H1 (cell line): ENCODE results near the gene GALNT17. TPM values are rescaled to one million over a fixed set of nuclear protein-coding genes. Genes with fewer than 3 reads are reported as not detected.

Experiments
- CTCF ChIA-PET: fragments of 300-600 bp; sonication (Branson Sonifier 250); formaldehyde crosslinking; loops from one replicate; lab custom pipeline; 2021; ENCODE audit not compliant: partially characterized antibody; lab: Charles Lee
- POLR2A ChIA-PET: fragments of 300-600 bp; sonication (Branson Sonifier 250); formaldehyde crosslinking; loops from one replicate; lab custom pipeline; 2021; ENCODE audit warnings: inconsistent platforms; ENCODE audit not compliant: partially characterized antibody; lab: Charles Lee
- DNase-seq, 2 experiments: peaks; one replicate each; pipeline versions ENCODE4 v3.0.0 to v3.0.0-alpha.2; 2010 to 2022; ENCODE audit warnings: low spot score in 2 of 2, low read depth in 1 of 2, mixed read lengths in 1 of 2
- FAIRE-seq: peaks from 2 replicates; lab custom pipeline; 2011; peaks lifted over from hg19 to GRCh38; lab: Jason Lieb, UNC
- H2AFZ ChIP-seq: 2 replicates; pipeline ENCODE4 v1.8.1; 2012; ENCODE audit warnings: low read length, inconsistent platforms
- H2AK5ac ChIP-seq: 2 replicates; pipeline ENCODE4 v1.6.1; 2013; ENCODE audit warnings: low read depth, low read length
- H2BK120ac ChIP-seq: replicated peaks from 2 replicates; pipeline ENCODE3; 2013; ENCODE audit warnings: low read depth, low read length, inconsistent platforms
- H2BK12ac ChIP-seq: 2 replicates; pipeline ENCODE4 v1.6.1; 2013; ENCODE audit warnings: low read depth, low read length
- H2BK15ac ChIP-seq: 2 replicates; pipeline ENCODE4 v1.6.1; 2013; ENCODE audit warnings: low read length
- H2BK20ac ChIP-seq: 2 replicates; pipeline ENCODE4 v1.6.1; 2013; ENCODE audit warnings: low read length
- H2BK5ac ChIP-seq: 2 replicates; pipeline ENCODE4 v1.6.1; 2013; ENCODE audit warnings: low read depth, low read length
- H3K14ac ChIP-seq: 2 replicates; pipeline ENCODE4 v1.6.1; 2013; ENCODE audit warnings: inconsistent platforms; ENCODE audit not compliant: insufficient read length
- H3K18ac ChIP-seq: 2 replicates; pipeline ENCODE4 v1.6.1; 2013; ENCODE audit warnings: low read length; ENCODE audit errors: extremely low read depth
- H3K23ac ChIP-seq: 2 replicates; pipeline ENCODE4 v1.6.1; 2013; ENCODE audit warnings: inconsistent platforms; ENCODE audit not compliant: insufficient read length
- H3K23me2 ChIP-seq: 2 replicates; pipeline ENCODE4 v1.6.1; 2013; ENCODE audit warnings: low read depth, low read length
- H3K27ac ChIP-seq: 2 replicates; pipeline ENCODE4 v1.6.1; 2011; ENCODE audit warnings: low read depth, low read length, inconsistent platforms
- H3K27me3 ChIP-seq, 4 experiments: replicated peaks in 1 of 4; 1 replicate in 1 of 4; 2 replicates in 3 of 4; pipeline versions ENCODE4 v1.6.1 to v1.8.1; 2011 to 2013; ENCODE audit warnings: low read length in 3 of 4, mild to moderate bottlenecking in 3 of 4, inconsistent platforms in 2 of 4, mixed read lengths in 2 of 4, moderate library complexity in 1 of 4; ENCODE audit not compliant: control insufficient read depth in 3 of 4, insufficient read depth in 3 of 4; ENCODE audit errors: extremely low read depth in 1 of 4
- H3K36me3 ChIP-seq, 4 experiments: 2 replicates each; pipeline versions ENCODE4 v1.6.1 to v1.8.1; 2011 to 2013; ENCODE audit warnings: mild to moderate bottlenecking in 4 of 4, low read length in 3 of 4, moderate library complexity in 2 of 4, control low read depth in 1 of 4, inconsistent platforms in 1 of 4; ENCODE audit not compliant: insufficient read depth in 4 of 4, control insufficient read depth in 2 of 4
- H3K4ac ChIP-seq: replicated peaks from 2 replicates; pipeline ENCODE3; 2013; ENCODE audit warnings: low read length, low read depth, mixed read lengths, inconsistent platforms; ENCODE audit not compliant: insufficient read length
- H3K4me1 ChIP-seq, 4 experiments: replicated peaks in 1 of 4; 1 replicate in 1 of 4; 2 replicates in 3 of 4; pipeline versions ENCODE4 v1.6.1 to v1.8.1; 2011 to 2013; ENCODE audit warnings: low read length in 3 of 4, inconsistent platforms in 2 of 4, mixed read lengths in 1 of 4; ENCODE audit not compliant: insufficient read depth in 4 of 4, control insufficient read depth in 3 of 4
- H3K4me2 ChIP-seq, 2 experiments: 2 replicates each; pipeline versions ENCODE4 v1.6.1 to v1.8.1; 2011 to 2013; ENCODE audit warnings: low read depth in 2 of 2, low read length in 2 of 2, control low read depth in 1 of 2, inconsistent platforms in 1 of 2, mild to moderate bottlenecking in 1 of 2; ENCODE audit not compliant: insufficient read depth in 1 of 2
- H3K4me3 ChIP-seq, 4 experiments: fragments of 200-600, 300-600 bp in 1 of 4; sonication (generic), shearing (Covaris generic), sonication (Bioruptor Twin) in 1 of 4; 2 replicates each; pipeline versions ENCODE4 v1.5.1 to v1.8.1; 2011 to 2016; ENCODE audit warnings: low read length in 4 of 4, low read depth in 3 of 4, control low read depth in 2 of 4, inconsistent platforms in 2 of 4, mild to moderate bottlenecking in 2 of 4, mixed read lengths in 1 of 4, moderate library complexity in 1 of 4; ENCODE audit not compliant: insufficient read depth in 2 of 4; ENCODE audit errors: extremely low read depth in 1 of 4
- H3K56ac ChIP-seq: replicated peaks from 2 replicates; pipeline ENCODE3; 2013; ENCODE audit warnings: low read depth, mild to moderate bottlenecking, mixed read lengths, low read length, inconsistent platforms; ENCODE audit not compliant: insufficient read length
- H3K79me1 ChIP-seq: 2 replicates; pipeline ENCODE4 v1.6.1; 2013; ENCODE audit warnings: low read depth, low read length, control low read depth
- H3K79me2 ChIP-seq, 2 experiments: 2 replicates each; pipeline versions ENCODE4 v1.6.1 to v1.8.1; 2012 to 2013; ENCODE audit warnings: low read length in 2 of 2, mild to moderate bottlenecking in 2 of 2, inconsistent platforms in 1 of 2; ENCODE audit not compliant: insufficient read depth in 2 of 2, control insufficient read depth in 1 of 2
- H3K9ac ChIP-seq, 4 experiments: replicated peaks in 1 of 4; 1 replicate in 1 of 4; 2 replicates in 3 of 4; pipeline versions ENCODE4 v1.6.1 to v1.8.1; 2011 to 2013; ENCODE audit warnings: low read depth in 3 of 4, low read length in 3 of 4, control low read depth in 2 of 4, mild to moderate bottlenecking in 2 of 4, moderate library complexity in 2 of 4, inconsistent platforms in 1 of 4; ENCODE audit errors: extremely low read depth in 1 of 4
- H3K9me3 ChIP-seq, 2 experiments: 2 replicates each; pipeline versions ENCODE4 v1.6.1 to v1.8.1; 2012 to 2013; ENCODE audit warnings: mild to moderate bottlenecking in 2 of 2, moderate library complexity in 2 of 2, control low read depth in 1 of 2, inconsistent platforms in 1 of 2, low read depth in 1 of 2, low read length in 1 of 2, mixed read lengths in 1 of 2; ENCODE audit not compliant: insufficient read depth in 2 of 2
- H4K20me1 ChIP-seq, 2 experiments: replicated peaks in 1 of 2; 2 replicates each; pipeline versions ENCODE3 to v1.8.1; 2011 to 2013; ENCODE audit warnings: inconsistent platforms in 2 of 2, low read length in 2 of 2, mild to moderate bottlenecking in 1 of 2; ENCODE audit not compliant: insufficient read depth in 2 of 2, control insufficient read depth in 1 of 2
- H4K5ac ChIP-seq: 2 replicates; pipeline ENCODE4 v1.6.1; 2013; ENCODE audit warnings: low read length, low read depth, mixed read lengths, inconsistent platforms; ENCODE audit not compliant: insufficient read length
- H4K8ac ChIP-seq: 2 replicates; pipeline ENCODE4 v1.8.0; 2013; ENCODE audit warnings: mild to moderate bottlenecking, moderate library complexity, low read length, inconsistent platforms; ENCODE audit not compliant: insufficient read depth; ENCODE audit errors: extremely low read depth
- H4K91ac ChIP-seq: replicated peaks from 2 replicates; pipeline ENCODE3; 2013; ENCODE audit warnings: low read length, mixed read lengths, inconsistent platforms; ENCODE audit not compliant: insufficient read length
- ASH2L ChIP-seq: fragments of 200-600, 300-600 bp; sonication (generic); IDR thresholded peaks from one replicate; pipeline ENCODE4 v1.7.1; 2017; ENCODE audit warnings: low read length
- CEBPB ChIP-seq: IDR thresholded peaks from 2 replicates; pipeline ENCODE4 v1.6.1; 2012; ENCODE audit warnings: low read depth, low read length
- HDAC6 ChIP-seq: IDR thresholded peaks from one replicate; pipeline ENCODE4 v1.7.1; 2012; ENCODE audit warnings: low read depth, mild to moderate bottlenecking, inconsistent platforms, low read length, moderate library complexity
- KDM1A ChIP-seq: fragments of 200-600, 300-600 bp; sonication (generic); IDR thresholded peaks from 2 replicates; pipeline ENCODE4 v1.7.1; 2016; ENCODE audit warnings: mild to moderate bottlenecking, low read length, borderline replicate concordance
- NANOG ChIP-seq: IDR thresholded peaks from 2 replicates; pipeline ENCODE4 v1.6.1; 2011; ENCODE audit warnings: low read length, low read depth, mild to moderate bottlenecking, inconsistent platforms; ENCODE audit not compliant: insufficient read depth, poor library complexity, severe bottlenecking
- SP4 ChIP-seq: IDR thresholded peaks from 2 replicates; pipeline ENCODE4 v1.6.1; 2012; ENCODE audit warnings: low read length, inconsistent platforms
- WGBS, 2 experiments: shearing (Covaris generic) in 1 of 2; methylation state at CpG; one replicate each; pipeline versions ENCODE4 v1.1.6 to v1.1.7; 2013 to 2015; ENCODE audit warnings: low lambda C conversion rate in 2 of 2, mixed read lengths in 2 of 2, inconsistent platforms in 1 of 2, low coverage in 1 of 2, missing lambda C conversion rate in 1 of 2; ENCODE audit not compliant: insufficient replicate concordance in 2 of 2, insufficient coverage in 1 of 2, insufficient read length in 1 of 2; ENCODE audit errors: extremely low coverage in 1 of 2, missing lambda C conversion rate in 1 of 2; 5-methylcytosine and 5-hydroxymethylcytosine counted together
- polyA plus RNA-seq, 7 experiments: library from polyadenylated mRNA; depleted of rRNA in 3 of 7; stranded (reverse) in 5 of 7; unstranded in 2 of 7; fragments of >200 nt in 5 of 7; fragments of 200-250 nt in 2 of 7; gene quantifications; 1 replicate in 5 of 7; 2 replicates in 1 of 7; 4 replicates in 1 of 7; pipeline versions ENCODE4 v1.2.1 to v1.2.3, GENCODE V29; 2011 to 2013; ENCODE audit warnings: missing spikeins in 2 of 7, mixed read lengths in 2 of 7
- total RNA-seq: library from RNA; stranded (reverse); fragmentation: NEBNext Ultra II Directional; extraction: Animal tissue kit (Norgen Biotek cat#: 25700); gene quantifications from 2 replicates; pipeline ENCODE4 v1.2.1, GENCODE V29; 2021
- TF ChIP-seq, protein P1 (sequence below): IDR thresholded peaks from 2 replicates; pipeline ENCODE4 v1.6.1; 2011; ENCODE audit warnings: low read depth, mild to moderate bottlenecking, low read length; ENCODE audit not compliant: insufficient read depth
- TF ChIP-seq, protein P2 (sequence below), 3 experiments: IDR thresholded peaks; 1 replicate in 2 of 3; 2 replicates in 1 of 3; pipeline versions ENCODE4 v1.5.1 to v1.6.1; 2011; ENCODE audit warnings: low read length in 3 of 3, mild to moderate bottlenecking in 3 of 3, inconsistent platforms in 2 of 3, low read depth in 1 of 3, moderate library complexity in 1 of 3; ENCODE audit not compliant: insufficient read depth in 1 of 3; ENCODE audit errors: control extremely low read depth in 1 of 3
- TF ChIP-seq, protein P3 (sequence below): IDR thresholded peaks from 2 replicates; pipeline ENCODE4 v1.6.1; 2012; ENCODE audit warnings: low read length, inconsistent platforms

The GALNT17 gene
- total and polyA plus RNA-seq, 2 of the 8 experiments (the other 6 are each of a cell fraction or from before 2014, with no cell fraction given): 37.7 to 47.0 TPM

DNA sequence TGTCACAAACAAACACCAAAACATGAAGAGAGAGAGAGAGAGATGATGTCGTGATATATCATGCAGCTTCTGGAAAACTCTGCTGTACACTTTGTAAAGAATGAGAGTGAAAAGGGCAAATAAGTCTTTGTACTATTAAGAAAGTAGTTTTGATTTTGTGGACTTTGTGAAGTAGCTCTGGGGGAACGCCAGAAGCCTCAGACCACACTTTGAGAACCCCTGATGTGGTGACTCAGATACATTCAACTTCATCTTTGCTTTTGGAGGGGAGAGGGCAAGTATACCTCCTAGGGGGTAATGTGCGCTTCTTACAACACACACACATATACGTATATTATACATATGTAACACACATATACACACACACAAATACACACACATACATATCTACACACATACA, 84.3 kb downstream of the GALNT17 start:
- no peak overlapping the region for H2AK5ac ChIP-seq
- no peaks in the 10 kb centered on the region; a peak in 1 of 8 replicates for H3K36me3 ChIP-seq
- H2BK120ac ChIP-seq: no peak overlapping the region
- no peak overlapping the region for H2BK15ac ChIP-seq
- FAIRE-seq (no peak), DNase-seq (no peak)
- H4K91ac ChIP-seq: no peak overlapping the region
- H3K23ac ChIP-seq: no peak overlapping the region
- POLR2A ChIA-PET: no interaction called here
- peaks cover 5 to 7% of the 10 kb centered on the region in 2 experiments; a peak in 2 of 4 replicates for H3K9me3 ChIP-seq
- no peak overlapping the region for H2BK5ac ChIP-seq
- no peak overlapping the region for H4K8ac ChIP-seq
- H3K79me2 ChIP-seq: peaks cover 4 to 93% of the 10 kb centered on the region in 2 experiments
- H4K20me1 ChIP-seq: peaks cover 0 to 2% of the 10 kb centered on the region in 2 experiments
- H3K79me1 ChIP-seq: peaks cover 5% of the 10 kb centered on the region; the same call in 1 of the 2 replicates
- no peak overlapping the region for H3K27ac ChIP-seq
- no peak overlapping the region for H2BK20ac ChIP-seq
- no peak overlapping the region for H3K18ac ChIP-seq
- no peak overlapping the region for H2AFZ ChIP-seq
- no peaks in the 10 kb centered on the region for H3K27me3 ChIP-seq
- CTCF ChIA-PET: no interaction called here
- H3K56ac ChIP-seq: no peak overlapping the region
- no peaks in the 10 kb centered on the region for H3K23me2 ChIP-seq
- H3K4me2 ChIP-seq: no peak overlapping the region
- 95% methylated on average over 4 of the region's 4 CpGs; no CpG with 5 or more reads in 1 of the 2 experiments for WGBS, 2 experiments
- no peak overlapping the region for H3K14ac ChIP-seq
- H3K4me3 ChIP-seq: no peak overlapping the region
- H4K5ac ChIP-seq: no peak overlapping the region
- no peak overlapping the region for H2BK12ac ChIP-seq
- no peak overlapping the region for H3K9ac ChIP-seq
- no peaks in the 10 kb centered on the region for H3K4me1 ChIP-seq
- H3K4ac ChIP-seq: no peak overlapping the region
- no peak for TF ChIP-seq HDAC6
- TF ChIP-seq, protein P1, sequence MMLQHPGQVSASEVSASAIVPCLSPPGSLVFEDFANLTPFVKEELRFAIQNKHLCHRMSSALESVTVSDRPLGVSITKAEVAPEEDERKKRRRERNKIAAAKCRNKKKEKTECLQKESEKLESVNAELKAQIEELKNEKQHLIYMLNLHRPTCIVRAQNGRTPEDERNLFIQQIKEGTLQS: no peak
- TF ChIP-seq NANOG: no peak
- no peak for TF ChIP-seq ASH2L
- no peak for TF ChIP-seq CEBPB
- TF ChIP-seq, protein P2, sequence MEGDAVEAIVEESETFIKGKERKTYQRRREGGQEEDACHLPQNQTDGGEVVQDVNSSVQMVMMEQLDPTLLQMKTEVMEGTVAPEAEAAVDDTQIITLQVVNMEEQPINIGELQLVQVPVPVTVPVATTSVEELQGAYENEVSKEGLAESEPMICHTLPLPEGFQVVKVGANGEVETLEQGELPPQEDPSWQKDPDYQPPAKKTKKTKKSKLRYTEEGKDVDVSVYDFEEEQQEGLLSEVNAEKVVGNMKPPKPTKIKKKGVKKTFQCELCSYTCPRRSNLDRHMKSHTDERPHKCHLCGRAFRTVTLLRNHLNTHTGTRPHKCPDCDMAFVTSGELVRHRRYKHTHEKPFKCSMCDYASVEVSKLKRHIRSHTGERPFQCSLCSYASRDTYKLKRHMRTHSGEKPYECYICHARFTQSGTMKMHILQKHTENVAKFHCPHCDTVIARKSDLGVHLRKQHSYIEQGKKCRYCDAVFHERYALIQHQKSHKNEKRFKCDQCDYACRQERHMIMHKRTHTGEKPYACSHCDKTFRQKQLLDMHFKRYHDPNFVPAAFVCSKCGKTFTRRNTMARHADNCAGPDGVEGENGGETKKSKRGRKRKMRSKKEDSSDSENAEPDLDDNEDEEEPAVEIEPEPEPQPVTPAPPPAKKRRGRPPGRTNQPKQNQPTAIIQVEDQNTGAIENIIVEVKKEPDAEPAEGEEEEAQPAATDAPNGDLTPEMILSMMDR (IDR thresholded peaks at IDR 0.05; ENCODE audit: control extremely low read depth in 1 of 3, insufficient read depth in 1 of 3, low read depth in 1 of 3, low read length in 3 of 3): no peak
- TF ChIP-seq, protein P3, sequence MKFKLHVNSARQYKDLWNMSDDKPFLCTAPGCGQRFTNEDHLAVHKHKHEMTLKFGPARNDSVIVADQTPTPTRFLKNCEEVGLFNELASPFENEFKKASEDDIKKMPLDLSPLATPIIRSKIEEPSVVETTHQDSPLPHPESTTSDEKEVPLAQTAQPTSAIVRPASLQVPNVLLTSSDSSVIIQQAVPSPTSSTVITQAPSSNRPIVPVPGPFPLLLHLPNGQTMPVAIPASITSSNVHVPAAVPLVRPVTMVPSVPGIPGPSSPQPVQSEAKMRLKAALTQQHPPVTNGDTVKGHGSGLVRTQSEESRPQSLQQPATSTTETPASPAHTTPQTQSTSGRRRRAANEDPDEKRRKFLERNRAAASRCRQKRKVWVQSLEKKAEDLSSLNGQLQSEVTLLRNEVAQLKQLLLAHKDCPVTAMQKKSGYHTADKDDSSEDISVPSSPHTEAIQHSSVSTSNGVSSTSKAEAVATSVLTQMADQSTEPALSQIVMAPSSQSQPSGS: no peak
- TF ChIP-seq SP4: no peak
- no peak for TF ChIP-seq KDM1A
